SIG-M5 (cell line): ENCODE data around the gene WFDC12.
A peak's percentile ranks its signal among the peaks of the same experiment; 100 is the strongest.
"Not testable (repeated sequence)": the region's sequence is repeated elsewhere in the genome, so short reads cannot be mapped to it uniquely, and the experiment has no call there.

Experiments
- DNase-seq: peaks from one replicate; lab custom pipeline; 2025; lab: John Stamatoyannopoulos, UW

The WFDC12 gene, protein sequence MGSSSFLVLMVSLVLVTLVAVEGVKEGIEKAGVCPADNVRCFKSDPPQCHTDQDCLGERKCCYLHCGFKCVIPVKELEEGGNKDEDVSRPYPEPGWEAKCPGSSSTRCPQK

DNA sequence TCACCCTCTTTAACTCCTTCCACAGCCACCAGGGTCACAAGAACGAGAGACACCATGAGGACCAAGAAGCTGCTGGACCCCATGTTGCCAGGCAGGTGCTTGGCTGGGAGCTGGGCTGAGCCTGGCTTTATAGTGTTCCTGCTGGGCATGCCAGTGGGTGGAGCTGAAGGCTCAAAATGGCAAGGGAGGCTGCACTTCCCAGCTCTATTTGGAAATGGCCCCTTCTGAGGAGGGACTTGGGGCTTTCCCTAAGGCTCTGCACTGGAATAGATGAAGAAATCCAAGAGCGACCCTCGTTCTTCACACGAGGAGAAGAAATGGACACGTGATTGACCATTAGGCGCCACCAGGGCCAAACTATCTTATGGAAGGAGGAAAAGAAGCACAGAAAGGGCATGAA lies at the start of gene WFDC12:
Gene WFDC12 (minus strand): TSS at position 101 of the 400 bp plus-strand sequence. CDS start 18 bp downstream, at position 83.
- DNase-seq, result no peak

DNA sequence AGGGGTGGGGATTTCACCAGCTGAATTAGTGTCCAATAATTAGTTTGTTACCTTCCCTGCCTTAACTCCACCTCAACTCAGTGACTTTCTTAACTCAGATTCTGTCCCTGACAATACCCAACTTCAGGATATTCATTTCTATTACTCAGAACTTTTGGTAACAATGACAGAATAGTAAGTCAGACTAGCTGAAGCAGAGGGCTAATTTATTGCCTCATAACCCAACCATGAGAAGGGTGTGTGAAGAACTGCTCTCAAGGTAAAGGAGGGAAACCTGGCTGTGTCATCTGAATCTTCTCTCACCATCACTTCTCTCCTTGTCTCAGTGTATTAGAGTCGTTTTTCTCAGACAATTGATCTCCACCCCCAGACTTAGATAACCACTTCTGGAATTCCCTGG lies 49.3 kb upstream of the WFDC12 start:
- DNase-seq, result no peak

DNA sequence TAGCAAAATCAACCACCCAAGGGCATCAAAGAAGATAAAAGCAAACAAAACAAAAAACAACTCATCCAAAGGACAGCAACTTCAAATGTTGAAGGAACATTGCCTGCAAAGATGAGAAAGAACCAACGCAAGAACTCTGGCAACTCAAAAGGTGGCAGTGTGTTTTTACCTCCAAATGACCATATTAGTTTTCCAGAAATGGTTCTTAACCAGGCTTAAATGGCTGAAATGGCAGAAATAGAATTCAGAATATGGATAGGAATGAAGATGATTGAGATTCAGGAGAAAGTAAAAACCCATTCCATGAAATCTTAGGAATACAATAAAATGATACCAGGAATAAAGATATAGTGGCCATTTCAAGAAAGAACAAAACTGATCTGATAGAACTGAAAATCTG lies 40.6 kb upstream of the WFDC12 start:
- no peak for DNase-seq

DNA sequence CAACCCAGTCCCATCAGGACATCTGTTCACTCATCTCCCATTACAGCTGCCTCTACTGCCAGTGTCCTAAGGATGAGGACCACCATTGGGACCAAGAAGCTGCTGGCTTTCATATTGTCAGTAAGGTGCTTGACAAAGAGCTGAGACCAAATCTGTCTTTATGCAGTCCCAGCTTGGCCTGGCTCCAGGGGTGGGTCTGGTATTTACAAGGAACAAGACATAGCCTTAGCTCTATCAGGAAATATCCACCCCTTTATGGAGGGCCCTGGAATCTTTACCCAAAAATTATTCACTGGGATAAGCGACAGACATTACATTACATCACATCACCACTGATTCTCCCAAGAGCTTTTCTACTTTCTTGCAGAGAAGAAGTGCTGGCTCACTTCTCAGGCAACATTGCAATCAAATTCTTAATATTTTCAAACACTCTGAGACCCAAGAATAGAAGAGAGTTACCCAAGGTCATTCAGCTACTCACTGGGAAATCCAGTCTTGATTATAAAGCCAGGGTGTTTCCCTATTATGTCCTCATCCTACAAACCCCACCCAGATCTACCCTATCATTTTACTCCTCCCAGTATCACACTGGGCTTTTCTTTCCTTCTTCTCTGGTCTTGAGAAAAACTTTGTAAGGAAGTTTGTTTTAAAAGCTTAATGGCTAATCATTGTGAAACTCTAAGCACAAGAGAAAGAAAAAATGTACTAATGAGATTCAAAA lies 39.0 kb upstream of the WFDC12 start:
- no peak for DNase-seq

DNA sequence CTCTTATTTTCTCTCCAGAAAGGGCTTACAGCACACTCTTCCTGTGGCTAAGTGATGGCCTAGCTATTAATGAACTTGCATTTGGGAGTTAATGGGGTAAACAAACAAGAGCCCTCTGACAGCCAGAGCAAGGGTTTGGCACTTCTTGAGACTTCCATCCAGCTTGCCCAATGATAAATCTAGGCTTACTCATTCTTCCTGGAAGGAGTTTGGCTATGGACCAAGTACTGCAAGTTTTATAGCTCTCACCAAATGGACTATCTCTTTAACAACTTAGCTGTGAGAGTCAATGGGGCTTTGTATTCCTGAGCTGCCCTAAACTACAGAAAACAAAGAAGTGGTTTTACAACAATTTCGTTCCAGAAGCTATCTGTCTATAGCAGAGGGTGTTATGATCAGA lies 33.7 kb upstream of the WFDC12 start:
- no peak for DNase-seq

DNA sequence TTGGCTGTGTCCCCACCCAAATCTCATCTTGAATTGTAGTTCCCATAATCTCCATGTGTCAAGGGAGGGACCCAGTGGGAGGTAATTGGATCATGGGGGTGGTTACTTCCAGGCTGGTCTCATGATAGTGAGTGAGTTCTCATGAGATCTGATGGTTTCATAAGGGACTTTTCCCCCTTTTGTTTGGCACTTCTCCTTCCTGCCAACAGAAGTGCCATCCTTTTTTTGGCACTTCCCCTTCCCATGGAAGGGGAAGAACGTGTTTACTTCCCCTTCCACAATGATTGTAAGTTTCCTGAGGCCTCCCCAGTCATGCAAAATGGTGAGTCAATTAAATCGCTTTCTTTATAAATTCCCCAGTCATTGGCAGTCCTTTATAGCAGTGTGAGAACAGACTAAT lies 32.4 kb upstream of the WFDC12 start:
- DNase-seq, result no peak

DNA sequence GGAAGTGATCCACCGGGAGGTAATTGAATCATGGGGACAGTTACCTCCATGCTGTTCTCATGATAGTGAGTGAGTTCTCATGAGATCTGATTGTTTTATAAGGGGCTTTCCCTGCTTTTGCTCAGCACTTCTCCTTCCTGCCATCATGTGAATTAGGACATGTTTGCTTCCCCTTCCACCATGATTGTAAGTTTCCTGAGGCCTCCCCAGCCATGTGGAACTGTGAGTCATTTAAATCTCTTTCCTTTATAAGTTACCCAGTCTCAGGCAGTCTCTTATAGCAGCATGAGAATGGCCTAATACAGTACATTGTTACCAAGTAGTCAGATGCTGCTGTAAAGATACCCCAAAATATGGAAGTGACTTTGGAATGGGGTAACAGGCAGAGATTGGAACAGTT lies 30.5 kb upstream of the WFDC12 start:
- DNase-seq, result not testable (repeated sequence)

DNA sequence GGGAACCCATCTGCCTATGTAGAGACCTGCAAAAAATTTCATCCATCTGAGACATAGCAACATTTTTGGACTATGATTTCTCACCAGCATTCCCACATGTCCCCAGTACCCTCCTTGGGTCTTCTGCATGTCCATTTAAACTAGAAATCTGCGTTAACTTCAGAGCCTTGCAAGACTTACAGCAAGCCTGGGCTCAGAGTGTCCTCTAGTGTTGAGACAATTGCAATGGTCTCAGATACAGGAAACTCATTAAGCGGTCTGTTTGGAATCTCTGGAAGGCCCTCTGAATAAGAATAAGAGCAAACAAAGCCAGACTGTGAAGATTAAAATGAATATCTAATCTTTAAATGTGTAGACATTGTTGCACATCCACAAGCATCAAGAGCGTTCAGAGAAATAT lies 29.9 kb upstream of the WFDC12 start:
- no peak for DNase-seq

DNA sequence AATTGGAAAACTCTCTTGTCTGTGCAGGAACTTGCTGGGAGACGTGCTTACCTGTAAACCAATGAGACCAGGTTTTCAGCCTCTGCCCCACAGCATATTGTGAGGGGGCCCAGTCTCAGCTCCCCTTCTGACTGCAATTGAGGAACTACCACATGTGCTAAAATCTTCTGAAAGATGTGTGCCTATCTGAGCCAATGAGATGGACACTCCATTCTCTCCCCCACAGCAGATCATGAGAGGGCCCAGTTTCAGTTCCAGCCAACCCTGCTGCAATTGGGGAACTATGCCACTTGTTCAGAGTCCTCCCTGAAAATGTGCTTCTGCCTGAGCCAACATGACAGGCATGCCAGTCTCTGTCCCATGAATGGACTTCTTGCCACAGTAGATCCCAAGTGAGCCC lies 29.5 kb upstream of the WFDC12 start:
- peak; percentile 83 for DNase-seq

DNA sequence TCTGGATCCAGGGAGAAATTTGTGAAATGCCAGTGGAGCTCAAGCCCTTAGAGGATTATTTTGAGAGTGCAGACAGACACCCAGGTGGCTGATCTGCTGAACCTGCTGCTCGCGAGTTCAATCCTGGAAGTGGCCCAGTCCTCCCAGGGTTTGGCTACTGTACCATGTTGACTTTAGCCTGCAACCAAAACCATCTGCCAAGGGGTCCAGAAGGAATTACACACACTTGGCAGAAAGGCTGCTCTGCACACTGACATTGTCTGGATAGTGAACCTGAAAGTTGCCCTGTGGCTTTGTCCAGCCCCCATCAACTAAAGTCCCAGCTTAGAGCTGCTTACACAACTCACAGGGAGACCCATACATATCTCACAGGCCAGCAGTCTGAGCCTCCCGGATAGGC lies 28.9 kb upstream of the WFDC12 start:
- no peak for DNase-seq

DNA sequence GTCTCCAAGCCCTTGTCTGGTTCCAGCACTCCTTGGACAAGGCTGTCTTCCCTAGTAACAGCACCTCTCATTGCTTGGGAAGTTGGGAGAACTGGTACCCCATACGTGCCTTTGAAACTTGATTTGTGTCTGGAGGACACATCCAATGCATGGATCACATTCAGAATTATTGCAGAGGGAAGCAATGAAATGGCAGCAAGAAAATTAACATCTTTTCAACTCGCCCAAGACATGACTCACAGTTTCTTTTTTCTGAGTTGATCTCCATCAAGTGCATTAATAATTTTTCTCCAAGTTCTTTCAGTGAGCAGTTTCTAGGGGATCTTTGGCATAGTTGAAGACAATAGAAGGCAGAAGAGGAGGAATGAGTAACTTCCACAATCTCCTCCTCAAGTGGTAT lies 28.1 kb upstream of the WFDC12 start:
- DNase-seq, result no peak

DNA sequence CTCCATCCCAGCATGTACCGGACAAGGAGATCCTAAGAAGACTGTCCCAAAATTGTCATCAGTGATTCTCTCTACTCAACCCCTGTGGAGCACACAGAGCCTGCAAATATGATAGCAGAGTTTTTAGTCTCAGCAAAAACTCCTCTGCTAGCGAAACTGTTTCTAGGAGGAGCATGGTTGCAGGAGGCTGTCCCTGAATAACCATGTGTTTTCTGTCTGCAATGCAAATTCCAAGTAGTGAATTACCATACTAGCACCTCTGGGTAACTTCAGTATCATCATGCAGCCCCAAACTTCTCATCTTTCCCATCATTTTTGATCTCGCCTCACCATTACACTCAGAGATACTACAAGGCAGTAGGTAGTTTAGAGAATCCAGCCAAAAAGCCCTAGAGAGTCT lies 24.8 kb upstream of the WFDC12 start:
- DNase-seq, result no peak

DNA sequence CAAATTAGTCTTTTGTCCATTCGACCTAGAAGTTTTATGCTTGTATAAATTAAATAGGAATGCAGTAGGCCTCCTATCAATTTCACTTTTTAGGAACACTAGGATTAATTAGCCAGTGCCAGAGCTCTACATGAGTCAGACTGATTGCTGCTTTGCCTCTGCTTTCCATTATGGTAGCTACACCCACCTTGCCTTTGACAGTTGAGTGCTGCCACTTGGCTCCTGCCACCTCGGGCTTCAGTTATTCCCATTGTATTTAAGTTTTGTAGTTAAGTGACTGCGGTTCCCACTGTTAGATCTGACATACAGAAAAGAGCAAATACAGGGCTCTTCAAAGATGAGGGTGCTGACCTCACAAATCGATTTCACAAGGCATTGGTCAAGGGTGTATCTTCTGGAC lies 16.6 kb upstream of the WFDC12 start:
- no peak for DNase-seq

DNA sequence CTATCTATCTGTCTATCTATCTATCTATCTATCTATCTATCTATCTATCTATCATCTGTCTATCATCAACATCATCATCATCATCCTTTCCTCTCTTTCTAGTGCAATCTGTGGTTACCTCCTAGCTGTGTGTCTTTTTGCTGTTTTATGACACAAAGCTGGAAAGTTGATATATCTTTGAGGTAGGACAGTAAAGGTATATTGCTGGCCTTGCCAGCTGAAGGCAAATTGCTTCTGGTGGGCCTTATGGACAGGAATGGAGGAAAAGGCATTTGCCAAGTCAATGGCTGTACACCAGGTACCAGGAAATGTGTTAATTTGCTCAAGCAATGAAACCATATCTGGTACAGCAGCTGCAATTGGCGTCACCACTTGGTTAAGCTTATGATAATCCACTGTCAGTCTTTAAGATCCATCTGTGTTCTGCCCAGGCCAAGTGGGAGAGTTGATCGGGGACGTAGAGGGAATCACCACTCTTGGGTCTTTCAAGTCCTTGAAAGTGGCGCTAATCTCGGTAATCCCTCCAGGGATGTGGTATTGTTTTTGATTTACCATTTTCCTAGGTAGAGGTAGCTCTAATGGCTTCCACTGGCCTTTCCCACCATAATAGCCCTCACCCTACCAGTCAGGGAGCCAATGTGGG lies 15.6 kb upstream of the WFDC12 start:
- not testable (repeated sequence) for DNase-seq

DNA sequence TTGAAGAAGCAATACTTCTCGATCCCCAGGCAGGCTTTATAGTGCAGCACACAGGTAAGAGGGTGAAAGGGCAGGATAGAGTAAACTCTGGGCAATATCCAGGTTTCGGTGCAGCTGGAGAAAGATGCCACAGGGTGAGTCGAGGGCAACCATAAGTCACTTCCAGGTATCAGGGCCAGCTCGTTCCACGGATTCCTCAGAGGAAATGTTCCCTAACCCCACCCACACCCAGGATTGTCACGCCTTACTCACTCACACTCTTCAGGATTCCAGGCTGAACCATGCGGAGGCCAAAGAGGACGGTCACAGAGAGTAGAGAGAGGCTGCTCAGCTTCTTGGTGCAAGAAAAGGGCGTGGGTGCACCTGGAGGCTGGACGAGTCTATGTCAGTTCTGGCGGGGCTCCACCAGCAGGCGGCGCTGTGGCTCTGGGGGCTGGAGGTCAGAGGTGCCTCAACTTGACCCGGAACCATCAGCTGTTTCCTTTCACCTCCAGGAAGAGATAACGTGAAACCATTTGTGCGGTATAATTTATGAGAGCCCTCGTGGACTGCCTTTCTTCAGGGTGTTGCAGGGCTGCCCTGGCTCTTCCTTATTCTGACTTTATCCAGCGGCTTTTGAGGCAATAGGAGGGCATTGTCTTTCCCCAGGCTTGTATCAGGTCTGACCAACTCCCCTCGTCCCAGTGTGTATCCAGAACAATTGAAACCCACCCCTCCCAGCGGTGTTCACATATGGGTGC lies 14.5 kb upstream of the WFDC12 start:
- no peak for DNase-seq

DNA sequence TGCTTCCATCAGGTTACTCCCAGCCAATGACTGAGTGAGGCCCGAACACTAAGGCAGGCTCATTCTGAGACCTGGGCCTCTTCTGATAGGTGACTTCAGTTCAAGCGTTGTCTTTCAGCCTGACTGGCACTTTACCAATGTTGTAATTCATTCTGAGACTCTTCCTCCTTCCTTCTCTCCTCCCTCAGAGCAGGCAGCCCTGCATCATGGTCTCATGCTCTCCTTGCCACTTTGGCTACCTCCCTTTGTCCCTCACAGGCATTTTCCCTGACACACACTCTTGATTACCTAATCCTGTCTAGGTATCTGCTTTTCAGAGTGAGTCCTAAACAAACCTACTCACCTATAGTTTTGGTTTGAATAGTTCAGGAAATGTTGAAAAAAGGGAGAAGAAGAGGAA lies 12.6 kb upstream of the WFDC12 start:
- no peak for DNase-seq

DNA sequence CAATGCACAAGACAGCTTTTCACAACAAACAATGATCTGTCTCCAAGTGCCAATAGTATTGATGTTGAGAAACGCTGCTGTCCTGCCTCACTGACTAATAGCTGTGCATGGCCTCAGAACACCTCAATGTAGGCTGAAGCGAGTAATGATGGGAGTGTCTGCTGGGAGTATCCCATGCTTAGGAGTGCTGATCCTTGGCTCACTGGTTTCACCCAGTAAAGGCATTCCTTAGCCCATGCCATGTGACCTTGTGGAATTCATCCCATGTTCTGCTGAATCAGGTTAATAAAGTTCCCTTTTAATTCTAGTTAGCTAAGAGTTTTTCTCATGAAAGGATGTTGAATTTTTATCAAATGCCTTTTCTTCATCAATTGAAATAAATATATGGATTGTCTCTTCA lies 3.8 kb upstream of the WFDC12 start:
- no peak for DNase-seq

DNA sequence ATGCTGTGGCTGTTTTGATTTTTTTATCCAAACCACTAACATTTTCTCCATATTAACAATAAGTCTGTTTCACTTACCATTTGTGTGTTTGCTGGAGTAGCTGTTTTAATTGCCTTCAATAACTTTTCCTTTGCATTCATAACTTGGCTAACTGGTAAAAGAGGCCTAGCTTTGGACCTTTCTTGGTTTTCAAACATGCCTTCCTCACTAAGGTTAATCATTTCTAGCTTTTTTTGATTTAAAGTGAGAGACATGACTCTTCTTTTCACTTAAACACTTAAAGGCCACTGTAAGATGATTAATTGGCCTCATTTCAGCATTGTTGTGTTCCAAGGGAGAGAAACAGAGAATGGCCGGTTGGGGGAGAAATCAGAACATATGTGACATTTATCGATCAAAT lies 2.9 kb downstream of the WFDC12 start:
- no peak for DNase-seq

DNA sequence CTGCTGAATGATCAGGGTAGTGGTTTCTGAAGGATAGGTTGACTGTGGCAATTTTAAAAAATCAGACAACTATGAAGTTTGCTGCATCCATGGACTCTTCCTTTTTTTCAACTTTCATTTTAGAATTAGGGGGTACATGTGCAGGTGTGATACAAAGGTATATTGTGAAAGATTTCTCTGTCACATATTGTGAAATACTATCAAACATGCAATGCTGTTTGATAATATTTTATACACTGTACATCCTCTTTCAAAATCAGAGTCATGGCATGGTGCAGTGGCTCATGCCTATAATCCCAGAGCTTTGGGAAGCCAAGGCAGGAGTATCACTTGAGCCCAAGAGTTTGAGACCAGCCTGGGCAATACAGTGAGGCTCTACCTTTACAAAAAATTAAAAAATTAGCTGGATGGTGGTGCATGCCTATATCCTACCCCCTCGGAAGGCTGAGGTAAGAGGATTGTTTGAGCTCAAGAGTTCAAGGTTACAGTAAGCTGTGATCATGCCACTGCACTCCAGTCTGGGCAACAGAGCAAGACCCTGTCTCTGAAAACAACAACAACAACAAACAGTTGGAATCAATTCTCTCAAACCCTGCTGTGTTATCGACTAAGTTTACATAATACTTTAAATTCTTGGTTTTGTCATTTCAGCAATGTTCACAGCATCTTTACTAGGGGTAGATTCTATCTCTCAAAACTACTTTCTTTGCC lies 4.6 kb downstream of the WFDC12 start:
- no peak for DNase-seq

DNA sequence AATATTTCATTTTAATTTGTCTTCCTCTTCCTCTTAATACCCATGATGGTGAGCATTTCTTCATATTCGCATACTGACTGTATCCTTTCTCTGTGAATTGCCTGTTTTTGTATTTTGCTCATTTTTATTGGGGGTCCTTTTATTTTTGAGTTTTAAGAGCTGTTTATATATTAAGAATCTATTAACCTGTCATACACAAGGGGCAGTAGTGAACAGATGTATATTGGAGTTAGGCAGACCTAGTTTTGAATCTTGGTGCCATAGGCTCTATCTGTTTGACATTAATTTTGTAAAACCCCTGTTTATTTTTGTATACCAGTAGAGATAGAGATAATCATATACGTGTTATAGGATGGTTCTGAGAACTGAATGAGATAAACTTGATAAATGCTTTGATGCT lies 6.2 kb downstream of the WFDC12 start:
- DNase-seq, result no peak

DNA sequence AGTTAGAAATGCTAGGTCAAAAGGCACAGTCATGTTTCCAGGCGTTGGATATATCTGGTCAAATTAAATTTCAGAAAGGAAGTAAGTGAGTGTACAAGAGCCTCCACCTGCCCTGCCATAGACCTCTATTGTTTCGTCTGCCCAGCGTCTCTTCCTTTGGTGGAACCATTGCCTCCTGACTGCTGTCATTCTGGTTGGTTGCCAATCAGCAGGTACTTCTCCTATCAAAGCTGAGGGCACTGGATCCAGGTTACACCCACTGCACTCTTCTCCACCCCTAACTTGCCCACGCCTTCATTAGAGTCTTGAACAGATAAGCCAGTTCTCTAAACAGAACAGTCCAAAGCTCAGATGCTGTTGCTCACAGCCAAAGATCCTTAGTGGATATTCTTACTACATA lies 6.7 kb downstream of the WFDC12 start:
- no peak for DNase-seq

DNA sequence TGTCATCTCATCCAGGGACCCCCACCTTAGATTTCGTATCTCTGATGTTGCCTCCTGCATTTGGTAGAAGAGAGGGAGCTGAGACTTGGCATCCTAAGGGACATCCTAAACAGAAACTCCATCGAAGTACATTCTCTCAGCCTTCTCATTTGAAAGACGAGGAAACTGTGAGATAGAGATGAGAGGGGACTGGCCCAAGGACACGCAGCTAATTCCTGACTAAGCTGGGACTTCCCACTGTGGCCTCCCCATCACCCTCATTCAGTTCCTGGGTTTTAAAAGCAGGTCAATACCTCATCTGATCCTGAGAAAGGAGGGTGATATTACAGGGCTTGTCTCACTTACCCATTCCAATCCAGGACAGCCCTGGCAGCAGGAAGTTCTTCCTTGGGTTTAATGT lies 8.4 kb downstream of the WFDC12 start:
- DNase-seq, result no peak
